ENCODE data around the gene GPRC5B.

DNA sequence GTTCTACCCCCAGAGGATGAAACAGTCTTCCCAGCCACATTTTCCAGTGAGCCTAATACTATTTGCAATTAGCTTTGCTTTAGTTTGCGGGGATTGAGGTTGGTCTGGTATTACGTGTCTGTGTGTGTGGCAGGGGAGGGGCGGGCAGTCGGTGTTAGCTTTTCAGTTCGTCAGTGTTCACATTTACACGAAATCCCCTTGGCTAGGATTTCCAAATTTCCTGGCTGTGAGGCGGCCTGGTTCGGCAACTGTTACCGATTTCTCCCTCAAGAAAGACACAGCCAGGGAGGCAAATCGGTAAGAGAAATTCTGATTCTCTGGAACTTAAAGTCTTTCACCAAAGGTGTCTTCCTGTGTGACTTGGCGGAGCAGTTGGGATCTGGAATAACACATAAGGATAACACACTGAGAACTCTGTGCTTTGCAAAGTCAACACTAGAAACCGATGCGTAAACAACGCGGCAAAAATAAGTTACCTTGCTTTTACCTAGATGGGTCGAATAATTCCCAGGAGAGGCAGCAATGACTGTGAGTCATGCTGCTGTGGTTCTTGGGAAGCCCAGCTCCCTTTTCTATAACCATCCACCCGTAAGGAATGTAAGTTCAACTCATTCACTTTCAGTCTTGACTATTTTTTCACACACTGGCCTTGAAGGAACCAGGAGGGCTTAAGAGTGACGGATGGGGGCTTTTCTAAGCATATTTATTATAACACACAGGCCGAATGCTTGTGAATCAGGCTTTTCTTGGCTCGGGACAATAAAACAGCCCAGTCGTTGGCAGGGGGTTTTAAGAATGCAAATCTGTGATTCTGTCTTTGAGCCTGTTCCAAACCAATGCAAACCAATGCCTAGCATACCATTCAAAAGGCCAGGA, 24.2 kb downstream of the GPRC5B start:
- TF ChIP-seq, protein P1, sequence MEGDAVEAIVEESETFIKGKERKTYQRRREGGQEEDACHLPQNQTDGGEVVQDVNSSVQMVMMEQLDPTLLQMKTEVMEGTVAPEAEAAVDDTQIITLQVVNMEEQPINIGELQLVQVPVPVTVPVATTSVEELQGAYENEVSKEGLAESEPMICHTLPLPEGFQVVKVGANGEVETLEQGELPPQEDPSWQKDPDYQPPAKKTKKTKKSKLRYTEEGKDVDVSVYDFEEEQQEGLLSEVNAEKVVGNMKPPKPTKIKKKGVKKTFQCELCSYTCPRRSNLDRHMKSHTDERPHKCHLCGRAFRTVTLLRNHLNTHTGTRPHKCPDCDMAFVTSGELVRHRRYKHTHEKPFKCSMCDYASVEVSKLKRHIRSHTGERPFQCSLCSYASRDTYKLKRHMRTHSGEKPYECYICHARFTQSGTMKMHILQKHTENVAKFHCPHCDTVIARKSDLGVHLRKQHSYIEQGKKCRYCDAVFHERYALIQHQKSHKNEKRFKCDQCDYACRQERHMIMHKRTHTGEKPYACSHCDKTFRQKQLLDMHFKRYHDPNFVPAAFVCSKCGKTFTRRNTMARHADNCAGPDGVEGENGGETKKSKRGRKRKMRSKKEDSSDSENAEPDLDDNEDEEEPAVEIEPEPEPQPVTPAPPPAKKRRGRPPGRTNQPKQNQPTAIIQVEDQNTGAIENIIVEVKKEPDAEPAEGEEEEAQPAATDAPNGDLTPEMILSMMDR (IDR thresholded peaks at IDR 0.05), result no peak
- TF ChIP-seq POLR2A (IDR thresholded peaks at IDR 0.05), result peak in 1 of 2 donors; percentile 28

Measured in thyroid gland (tissue), 4 donors.